ENCODE data around the gene SNTN. TPM values are rescaled to one million over a fixed set of nuclear protein-coding genes. Genes with fewer than 3 reads are reported as not detected.
"Not testable (repeated sequence)": the region's sequence is repeated elsewhere in the genome, so short reads cannot be mapped to it uniquely, and the experiment has no call there.

SNTN gene
- total RNA-seq, 4 donors from 2014 or later, result not detected

DNA sequence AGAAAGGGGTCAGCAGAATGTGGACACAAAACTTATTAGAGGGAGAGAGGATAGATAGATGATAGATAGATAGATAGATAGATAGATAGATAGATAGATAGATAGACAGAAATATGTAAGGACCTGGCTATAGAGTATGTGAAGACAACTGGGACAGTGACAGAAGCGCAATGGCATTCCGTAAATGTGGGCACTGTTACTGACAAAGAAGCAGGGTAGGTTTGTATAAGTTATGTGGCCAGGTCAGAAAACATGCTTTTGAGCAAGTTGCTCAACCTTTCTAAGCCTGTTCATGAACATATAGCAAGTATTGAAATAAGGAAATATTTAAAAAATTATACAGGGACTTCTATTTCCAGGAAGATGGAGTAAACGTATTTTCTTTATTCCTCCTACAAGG is 17.3 kb upstream of the SNTN start:
- no peaks in the 10 kb centered on the region for H3K36me3 ChIP-seq
- 77 to 94% methylated on average over 3 of the region's 3 CpGs for WGBS, 2 donors (ENCODE audit: low coverage in 1 of 2)
- no peak for ATAC-seq

DNA sequence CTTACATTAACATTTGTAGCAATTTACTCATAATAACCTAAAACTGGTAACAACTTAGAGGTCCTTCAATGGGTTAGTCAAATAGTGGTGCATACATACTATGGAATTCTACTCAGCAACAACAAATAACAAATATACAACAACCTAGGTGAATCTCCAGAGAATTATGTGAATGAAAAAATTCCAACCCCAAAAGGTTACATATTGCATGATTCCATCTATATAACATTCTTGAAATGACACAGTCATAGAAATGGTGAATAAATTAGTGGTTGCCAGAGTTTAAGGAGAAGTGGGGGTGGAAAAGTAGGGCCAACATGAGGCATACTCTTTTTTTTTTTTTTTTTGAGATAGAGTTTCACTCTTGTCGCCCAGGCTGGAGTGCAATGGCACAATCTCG is 12.7 kb upstream of the SNTN start:
- Histone ChIP-seq H3K36me3 (no peaks in the 10 kb centered on the region), H3K4me3 (no peak overlapping the region), H3K4me1 (no peaks in the 10 kb centered on the region), H3K27ac (no peak overlapping the region), H3K27me3 (no peaks in the 10 kb centered on the region), H3K9me3 (peaks cover 0 to 6% (median 0%) of the 10 kb centered on the region in 3 donors)
- no peak for TF ChIP-seq EP300 (IDR thresholded peaks at IDR 0.05)
- TF ChIP-seq, protein P1, sequence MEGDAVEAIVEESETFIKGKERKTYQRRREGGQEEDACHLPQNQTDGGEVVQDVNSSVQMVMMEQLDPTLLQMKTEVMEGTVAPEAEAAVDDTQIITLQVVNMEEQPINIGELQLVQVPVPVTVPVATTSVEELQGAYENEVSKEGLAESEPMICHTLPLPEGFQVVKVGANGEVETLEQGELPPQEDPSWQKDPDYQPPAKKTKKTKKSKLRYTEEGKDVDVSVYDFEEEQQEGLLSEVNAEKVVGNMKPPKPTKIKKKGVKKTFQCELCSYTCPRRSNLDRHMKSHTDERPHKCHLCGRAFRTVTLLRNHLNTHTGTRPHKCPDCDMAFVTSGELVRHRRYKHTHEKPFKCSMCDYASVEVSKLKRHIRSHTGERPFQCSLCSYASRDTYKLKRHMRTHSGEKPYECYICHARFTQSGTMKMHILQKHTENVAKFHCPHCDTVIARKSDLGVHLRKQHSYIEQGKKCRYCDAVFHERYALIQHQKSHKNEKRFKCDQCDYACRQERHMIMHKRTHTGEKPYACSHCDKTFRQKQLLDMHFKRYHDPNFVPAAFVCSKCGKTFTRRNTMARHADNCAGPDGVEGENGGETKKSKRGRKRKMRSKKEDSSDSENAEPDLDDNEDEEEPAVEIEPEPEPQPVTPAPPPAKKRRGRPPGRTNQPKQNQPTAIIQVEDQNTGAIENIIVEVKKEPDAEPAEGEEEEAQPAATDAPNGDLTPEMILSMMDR (IDR thresholded peaks at IDR 0.05), result no peak
- no peak for TF ChIP-seq POLR2A (IDR thresholded peaks at IDR 0.05)
- TF ChIP-seq POLR2AphosphoS5 (IDR thresholded peaks at IDR 0.05), result no peak
- no peak for ATAC-seq
- WGBS, 2 donors (ENCODE audit: low coverage in 1 of 2), result 83 to 93% methylated on average over 1 to 2 of the region's 2 CpGs

More for the DNA sequence above, 17.3 kb upstream of the SNTN start:
- no peak overlapping the region for H3K4me3 ChIP-seq
- no peaks in the 10 kb centered on the region for H3K9me3 ChIP-seq
- H3K27me3 ChIP-seq, result no peaks in the 10 kb centered on the region
- H3K4me1 ChIP-seq, result no peaks in the 10 kb centered on the region
- no peak overlapping the region for H3K27ac ChIP-seq
- TF ChIP-seq POLR2AphosphoS5 (IDR thresholded peaks at IDR 0.05), result no peak
- no peak for TF ChIP-seq POLR2A (IDR thresholded peaks at IDR 0.05)
- TF ChIP-seq, protein P1 (IDR thresholded peaks at IDR 0.05), result no peak
- no peak for TF ChIP-seq EP300 (IDR thresholded peaks at IDR 0.05)

GRCh38 chr3:63642488-63642887 is 10.0 kb upstream of the SNTN start:
- H3K36me3 ChIP-seq, result no peaks in the 10 kb centered on the region
- WGBS, 2 donors (ENCODE audit: low coverage in 1 of 2), result 29 to 75% methylated on average over 1 of the region's 1 CpG
- TF ChIP-seq, protein P1 (IDR thresholded peaks at IDR 0.05), result no peak
- no peak for TF ChIP-seq POLR2A (IDR thresholded peaks at IDR 0.05)
- TF ChIP-seq EP300 (IDR thresholded peaks at IDR 0.05), result no peak
- TF ChIP-seq POLR2AphosphoS5 (IDR thresholded peaks at IDR 0.05), result no peak
- H3K4me1 ChIP-seq, result no peaks in the 10 kb centered on the region
- ATAC-seq, result no peak
- no peaks in the 10 kb centered on the region for H3K27me3 ChIP-seq
- H3K9me3 ChIP-seq, result peaks cover 0 to 10% (median 0%) of the 10 kb centered on the region in 3 donors
- no peak overlapping the region for H3K27ac ChIP-seq
- H3K4me3 ChIP-seq, result no peak overlapping the region

DNA sequence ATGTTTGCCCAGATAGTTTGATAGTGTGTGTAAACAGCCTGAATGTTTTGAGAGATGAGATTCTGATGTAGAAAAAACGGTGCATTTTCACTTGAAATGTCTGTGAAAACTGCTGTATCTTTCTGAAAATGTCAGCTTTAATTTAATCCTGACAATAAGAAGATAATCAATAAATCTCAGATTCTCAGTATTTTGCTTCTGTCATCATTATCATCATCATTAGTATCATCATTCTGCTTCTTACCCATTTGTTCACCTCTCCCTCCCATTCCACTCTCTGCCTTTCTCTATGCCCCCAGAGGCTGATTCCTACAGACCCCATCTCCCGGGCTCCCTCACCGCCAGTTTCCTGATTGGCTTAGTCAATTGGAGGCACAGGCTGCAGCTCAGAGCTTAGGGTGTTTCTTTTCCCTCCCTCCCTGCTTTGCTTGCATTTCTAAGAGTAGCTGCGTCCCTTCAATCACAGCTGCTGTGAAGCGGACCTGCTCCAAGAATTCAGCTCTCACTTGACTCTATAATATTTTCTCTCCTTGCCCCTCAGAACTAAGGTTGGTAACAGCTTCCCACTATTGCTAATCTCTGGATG is 8.2 kb upstream of the SNTN start:
- TF ChIP-seq POLR2A (IDR thresholded peaks at IDR 0.05) (no peak), POLR2AphosphoS5 (IDR thresholded peaks at IDR 0.05) (no peak)
- Histone ChIP-seq H3K4me3 (no peak overlapping the region), H3K27me3 (no peaks in the 10 kb centered on the region), H3K4me1 (no peaks in the 10 kb centered on the region), H3K9me3 (peaks cover 0 to 10% (median 0%) of the 10 kb centered on the region in 3 donors), H3K36me3 (no peaks in the 10 kb centered on the region), H3K27ac (no peak overlapping the region)
- 30 to 34% methylated on average over 3 to 5 of the region's 5 CpGs for WGBS, 2 donors (ENCODE audit: low coverage in 1 of 2)
- ATAC-seq, result no peak

- not testable (repeated sequence) for H3K4me1 ChIP-seq, H3K4me3 ChIP-seq, ATAC-seq, H3K27ac ChIP-seq, H3K27me3 ChIP-seq, H3K36me3 ChIP-seq
- WGBS, 2 donors (ENCODE audit: low coverage in 1 of 2), result 60 to 68% methylated on average over 1 to 19 of the region's 25 CpGs
- H3K9me3 ChIP-seq, result peaks cover 0 to 10% (median 0%) of the 10 kb centered on the region in 3 donors
Observed at GRCh38 chr3:63644928-63645781, 7.3 kb upstream of the SNTN start.

- 67 to 71% methylated on average over 1 to 3 of the region's 4 CpGs for WGBS, 2 donors (ENCODE audit: low coverage in 1 of 2)
- Histone ChIP-seq H3K27me3 (no peaks in the 10 kb centered on the region), H3K9me3 (no peaks in the 10 kb centered on the region), H3K36me3 (no peaks in the 10 kb centered on the region), H3K27ac (no peak overlapping the region), H3K4me3 (no peak overlapping the region), H3K4me1 (no peaks in the 10 kb centered on the region)
- no peak for TF ChIP-seq POLR2A (IDR thresholded peaks at IDR 0.05)
- TF ChIP-seq POLR2AphosphoS5 (IDR thresholded peaks at IDR 0.05), result no peak
- no peak for TF ChIP-seq EP300 (IDR thresholded peaks at IDR 0.05)
- TF ChIP-seq, protein P1 (IDR thresholded peaks at IDR 0.05), result no peak
- no peak for ATAC-seq
Observed at GRCh38 chr3:63654211-63654610, 1.7 kb downstream of the SNTN start.

Measured in gastroesophageal sphincter (tissue), 4 donors.